Prostate gland (tissue), 2 donors: Measurements from ENCODE around the gene CREG2.

Experiments
- CTCF ChIP-seq, 4 experiments: fragments of 200-600 bp in 2 of 4; fragments of 450-650 bp in 2 of 4; sonication (generic) in 2 of 4; IDR thresholded peaks; 1 replicate in 3 of 4; 2 replicates in 1 of 4; pipeline ENCODE4 v1.5.1; 2016 to 2019; ENCODE audit warnings: antibody characterized with exemption in 4 of 4, mild to moderate bottlenecking in 2 of 4, moderate library complexity in 2 of 4
- POLR2A ChIP-seq: fragments of 450-650 bp; IDR thresholded peaks from one replicate; pipeline ENCODE4 v1.6.1; 2016; ENCODE audit warnings: antibody characterized with exemption, mild to moderate bottlenecking
- POLR2AphosphoS5 ChIP-seq: sonication (generic); formaldehyde crosslinking; IDR thresholded peaks from one replicate; pipeline ENCODE4 v1.6.1; 2017; ENCODE audit warnings: antibody characterized with exemption

DNA sequence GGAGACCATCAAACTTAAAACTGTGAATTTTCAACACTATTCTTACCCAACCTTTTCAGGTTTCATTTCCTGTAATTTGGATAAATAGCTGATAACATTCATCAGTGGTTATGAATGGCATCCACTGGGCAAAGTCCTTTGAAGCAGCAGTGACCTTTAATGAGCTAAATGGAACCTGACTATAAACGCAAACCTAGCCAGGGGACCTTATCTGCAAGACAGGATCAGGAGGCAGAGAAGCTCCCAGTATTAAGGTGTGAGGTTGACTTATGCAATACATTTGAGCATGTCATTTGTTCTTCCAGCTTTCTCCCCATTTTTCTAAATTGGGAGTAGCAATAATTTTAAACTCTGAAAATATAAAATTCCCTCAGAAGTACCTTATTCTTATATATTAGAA is 38.4 kb downstream of the CREG2 start:
- TF ChIP-seq CTCF (IDR thresholded peaks at IDR 0.05), result no peak
- no peak for TF ChIP-seq POLR2AphosphoS5
- no peak for TF ChIP-seq POLR2A
